IPS-18c (cell line): ENCODE data around the gene TTC29.
"Not testable (repeated sequence)": the region's sequence is repeated elsewhere in the genome, so short reads cannot be mapped to it uniquely, and the experiment has no call there.

Experiments
- H3K4me3 ChIP-seq: 2 replicates; pipeline ENCODE4 v1.7.0; 2013; ENCODE audit warnings: low read depth, mild to moderate bottlenecking, low read length, moderate library complexity; ENCODE audit not compliant: insufficient read depth
- H3K9me3 ChIP-seq: one replicate; pipeline ENCODE4 v1.6.1; 2013; ENCODE audit warnings: mild to moderate bottlenecking, low read length, moderate library complexity; ENCODE audit not compliant: control insufficient read depth, insufficient read depth

Gene TTC29

GRCh38 chr4:146795711-146796110 is 150.0 kb downstream of the TTC29 start:
- H3K9me3 ChIP-seq, result no peaks in the 10 kb centered on the region
- no peak overlapping the region for H3K4me3 ChIP-seq

- Histone ChIP-seq H3K4me3 (no peak overlapping the region), H3K9me3 (no peaks in the 10 kb centered on the region)
Measured at GRCh38 chr4:146793727-146794126, 151.9 kb downstream of the TTC29 start.

GRCh38 chr4:146791439-146791838 is 154.2 kb downstream of the TTC29 start:
- Histone ChIP-seq H3K4me3 (no peak overlapping the region), H3K9me3 (no peaks in the 10 kb centered on the region)

- Histone ChIP-seq H3K9me3 (no peaks in the 10 kb centered on the region), H3K4me3 (no peak overlapping the region)
Measured at GRCh38 chr4:146790515-146790914, 155.1 kb downstream of the TTC29 start.

- no peak overlapping the region for H3K4me3 ChIP-seq
Measured at GRCh38 chr4:146787731-146788130, 157.9 kb downstream of the TTC29 start.

GRCh38 chr4:146776691-146777090 is 169.0 kb downstream of the TTC29 start:
- Histone ChIP-seq H3K9me3 (no peaks in the 10 kb centered on the region), H3K4me3 (no peak overlapping the region)

More at GRCh38 chr4:146787731-146788130, 157.9 kb downstream of the TTC29 start:
- no peaks in the 10 kb centered on the region for H3K9me3 ChIP-seq

- Histone ChIP-seq H3K4me3 (no peak overlapping the region), H3K9me3 (no peaks in the 10 kb centered on the region)
Measured at GRCh38 chr4:146763560-146763959, 182.1 kb downstream of the TTC29 start.

GRCh38 chr4:146762016-146762415 is 183.6 kb downstream of the TTC29 start:
- H3K4me3 ChIP-seq, result no peak overlapping the region

GRCh38 chr4:146742416-146742815 is 203.2 kb downstream of the TTC29 start:
- no peak overlapping the region for H3K4me3 ChIP-seq
- H3K9me3 ChIP-seq, result peaks cover 2% of the 10 kb centered on the region

More at GRCh38 chr4:146762016-146762415, 183.6 kb downstream of the TTC29 start:
- H3K9me3 ChIP-seq, result no peaks in the 10 kb centered on the region

GRCh38 chr4:146739182-146739581 is 206.5 kb downstream of the TTC29 start:
- no peak overlapping the region for H3K4me3 ChIP-seq
- peaks cover 2% of the 10 kb centered on the region for H3K9me3 ChIP-seq

- not testable (repeated sequence) for H3K4me3 ChIP-seq, H3K9me3 ChIP-seq
Measured at GRCh38 chr4:146723519-146723918, 222.1 kb downstream of the TTC29 start.

- Histone ChIP-seq H3K4me3 (no peak overlapping the region), H3K9me3 (no peaks in the 10 kb centered on the region)
Measured at GRCh38 chr4:146709956-146710355, 235.7 kb downstream of the TTC29 start.

GRCh38 chr4:146699910-146700309 is 245.8 kb downstream of the TTC29 start:
- H3K4me3 ChIP-seq, result no peak overlapping the region
- no peaks in the 10 kb centered on the region for H3K9me3 ChIP-seq

- no peaks in the 10 kb centered on the region for H3K9me3 ChIP-seq
- no peak overlapping the region for H3K4me3 ChIP-seq
Measured at GRCh38 chr4:146674829-146675570, 270.7 kb downstream of the TTC29 start.

- not testable (repeated sequence) for H3K4me3 ChIP-seq, H3K9me3 ChIP-seq
Measured at GRCh38 chr4:146663968-146664311, 281.7 kb downstream of the TTC29 start.

- Histone ChIP-seq H3K4me3 (no peak overlapping the region), H3K9me3 (no peaks in the 10 kb centered on the region)
Measured at GRCh38 chr4:146661367-146661766, 284.3 kb downstream of the TTC29 start.
